Suprapubic skin (tissue), 4 donors: ENCODE data around the gene PMEPA1. TPM values are rescaled to one million over a fixed set of nuclear protein-coding genes. Genes with fewer than 3 reads are reported as not detected.

Experiments used
- DNase-seq, 2 donors: peaks; one replicate each; pipeline ENCODE4 v3.0.0-alpha.2; 2019; ENCODE audit warnings: low spot score in 2 of 2
- H3K27ac ChIP-seq: fragments of 200-600 bp; sonication (generic); one replicate; pipeline ENCODE4 v1.5.1; 2019
- H3K27me3 ChIP-seq: fragments of 200-600 bp; sonication (generic); one replicate; pipeline ENCODE4 v1.5.1; 2019
- H3K36me3 ChIP-seq: fragments of 200-600 bp; sonication (generic); one replicate; pipeline ENCODE4 v1.5.1; 2019
- H3K4me1 ChIP-seq: fragments of 200-600 bp; sonication (generic); one replicate; pipeline ENCODE4 v1.5.1; 2019
- H3K4me3 ChIP-seq: fragments of 200-600 bp; sonication (generic); one replicate; pipeline ENCODE4 v1.5.1; 2019; ENCODE audit warnings: mild to moderate bottlenecking
- H3K9me3 ChIP-seq: fragments of 200-600 bp; sonication (generic); one replicate; pipeline ENCODE4 v1.5.1; 2019
- CTCF ChIP-seq, 2 donors: fragments of 200-600 bp in 1 of 2; fragments of 450-650 bp in 1 of 2; sonication (generic) in 1 of 2; IDR thresholded peaks; one replicate each; pipeline ENCODE4 v1.5.1; 2016 to 2019; ENCODE audit warnings: antibody characterized with exemption in 2 of 2, mild to moderate bottlenecking in 1 of 2, moderate library complexity in 1 of 2
- EP300 ChIP-seq: sonication (generic); formaldehyde crosslinking; IDR thresholded peaks from one replicate; pipeline ENCODE4 v1.6.1; 2017; ENCODE audit warnings: antibody characterized with exemption
- POLR2A ChIP-seq, 2 donors: fragments of 450-650 bp; IDR thresholded peaks; one replicate each; pipeline ENCODE4 v1.6.1; 2017; ENCODE audit warnings: antibody characterized with exemption in 2 of 2, mild to moderate bottlenecking in 2 of 2, moderate library complexity in 2 of 2
- POLR2AphosphoS5 ChIP-seq, 3 donors: sonication (generic); formaldehyde crosslinking; IDR thresholded peaks; one replicate each; pipeline ENCODE4 v1.6.1; 2017; ENCODE audit warnings: antibody characterized with exemption in 3 of 3
- WGBS: methylation state at CpG from one replicate; pipeline ENCODE4 v1.1.5; 2018; 5-methylcytosine and 5-hydroxymethylcytosine counted together
- total RNA-seq, 4 donors: library from RNA; depleted of rRNA; stranded (reverse); fragments of >200 nt; gene quantifications; one replicate each; pipeline ENCODE4 v1.1.0, GENCODE V29; 2016

The PMEPA1 gene
- total RNA-seq, 4 donors from 2014 or later = 9.5 to 20.4 (median 16.2) TPM

- WGBS = 66% methylated on average over 12 of the region's 12 CpGs
- no peak for DNase-seq
Measured at GRCh38 chr20:57678340-57678739, 31.5 kb downstream of the PMEPA1 start.

GRCh38 chr20:57677584-57677982 is 32.2 kb downstream of the PMEPA1 start:
- DNase-seq = no peak
- Histone ChIP-seq H3K27ac (no peak overlapping the region), H3K4me1 (peaks cover 25% of the 10 kb centered on the region), H3K27me3 (no peaks in the 10 kb centered on the region), H3K9me3 (no peaks in the 10 kb centered on the region), H3K36me3 (no peaks in the 10 kb centered on the region), H3K4me3 (no peak overlapping the region)
- TF ChIP-seq POLR2A (IDR thresholded peaks at IDR 0.05) (no peak), CTCF (IDR thresholded peaks at IDR 0.05) (no peak), POLR2AphosphoS5 (IDR thresholded peaks at IDR 0.05) (no peak), EP300 (no peak)
- 82% methylated on average over 5 of the region's 5 CpGs for WGBS

More at GRCh38 chr20:57678340-57678739, 31.5 kb downstream of the PMEPA1 start:
- no peak overlapping the region for H3K4me3 ChIP-seq
- TF ChIP-seq POLR2AphosphoS5 (IDR thresholded peaks at IDR 0.05) = no peak
- TF ChIP-seq POLR2A (IDR thresholded peaks at IDR 0.05) = no peak
- TF ChIP-seq CTCF (IDR thresholded peaks at IDR 0.05) = no peak
- no peak for TF ChIP-seq EP300
- H3K9me3 ChIP-seq = no peaks in the 10 kb centered on the region
- no peaks in the 10 kb centered on the region for H3K36me3 ChIP-seq
- no peak overlapping the region for H3K27ac ChIP-seq
- H3K27me3 ChIP-seq = no peaks in the 10 kb centered on the region
- peaks cover 18% of the 10 kb centered on the region for H3K4me1 ChIP-seq

- Histone ChIP-seq H3K36me3 (no peaks in the 10 kb centered on the region), H3K27ac (no peak overlapping the region), H3K4me1 (peaks cover 25% of the 10 kb centered on the region), H3K27me3 (no peaks in the 10 kb centered on the region), H3K9me3 (no peaks in the 10 kb centered on the region), H3K4me3 (no peak overlapping the region)
- 78% methylated on average over 24 of the region's 24 CpGs for WGBS
- DNase-seq = no peak
- TF ChIP-seq EP300 = no peak
- TF ChIP-seq POLR2AphosphoS5 (IDR thresholded peaks at IDR 0.05) = no peak
- TF ChIP-seq POLR2A (IDR thresholded peaks at IDR 0.05) = no peak
- TF ChIP-seq CTCF (IDR thresholded peaks at IDR 0.05) = no peak
Measured at GRCh38 chr20:57676589-57677583, 32.9 kb downstream of the PMEPA1 start.

GRCh38 chr20:57675773-57676172 is 34.0 kb downstream of the PMEPA1 start:
- no peak for DNase-seq
- Histone ChIP-seq H3K9me3 (no peaks in the 10 kb centered on the region), H3K4me3 (no peak overlapping the region), H3K4me1 (peaks cover 29% of the 10 kb centered on the region), H3K27ac (no peak overlapping the region), H3K27me3 (no peaks in the 10 kb centered on the region), H3K36me3 (no peaks in the 10 kb centered on the region)
- no peak for TF ChIP-seq EP300
- no peak for TF ChIP-seq POLR2A (IDR thresholded peaks at IDR 0.05)
- 67% methylated on average over 10 of the region's 12 CpGs for WGBS

GRCh38 chr20:57672953-57673575 is 36.8 kb downstream of the PMEPA1 start:
- no peaks in the 10 kb centered on the region for H3K9me3 ChIP-seq
- no peaks in the 10 kb centered on the region for H3K36me3 ChIP-seq
- H3K27ac ChIP-seq = peak overlapping the region; percentile 49
- no peak for DNase-seq
- H3K4me3 ChIP-seq = no peak overlapping the region
- peaks cover 25% of the 10 kb centered on the region for H3K4me1 ChIP-seq
- WGBS = 71% methylated on average over 13 of the region's 17 CpGs
- TF ChIP-seq POLR2AphosphoS5 (IDR thresholded peaks at IDR 0.05) = no peak
- TF ChIP-seq POLR2A (IDR thresholded peaks at IDR 0.05) = no peak
- no peak for TF ChIP-seq EP300
- TF ChIP-seq CTCF (IDR thresholded peaks at IDR 0.05) = no peak
- no peaks in the 10 kb centered on the region for H3K27me3 ChIP-seq
